Natural killer cell (primary cell): Measurements from ENCODE around the gene CDK14. TPM values are rescaled to one million over a fixed set of nuclear protein-coding genes. Genes with fewer than 3 reads are reported as not detected.
A peak's percentile ranks its signal among the peaks of the same experiment; 100 is the strongest.

Experiments used
- ATAC-seq, 3 donors: fragments of 150-1000 bp in 2 of 3; fragments of 200-7000 bp in 1 of 3; cut with Tn5 transposase; 1 replicate in 1 of 3; 2 replicates in 2 of 3; pipeline ENCODE4 v1.10.0; 2021; ENCODE audit warnings: mild to moderate bottlenecking in 2 of 3, moderate library complexity in 2 of 3
- DNase-seq, 2 donors: peaks; one replicate each; pipeline versions ENCODE4 v3.0.0 to v3.0.0-alpha.2; 2013 to 2021; ENCODE audit warnings: mixed read lengths in 1 of 2
- H3K27ac ChIP-seq: one replicate; pipeline ENCODE4 v1.5.1; 2013; ENCODE audit warnings: mild to moderate bottlenecking, low read length
- H3K27me3 ChIP-seq: one replicate; pipeline ENCODE4 v1.6.1; 2013; ENCODE audit warnings: low read length; ENCODE audit not compliant: control insufficient read depth, insufficient read depth
- H3K36me3 ChIP-seq: one replicate; pipeline ENCODE4 v1.6.1; 2013; ENCODE audit warnings: low read length; ENCODE audit not compliant: control insufficient read depth, insufficient read depth
- H3K4me1 ChIP-seq: one replicate; pipeline ENCODE4 v1.6.1; 2013; ENCODE audit warnings: low read length; ENCODE audit not compliant: control insufficient read depth, insufficient read depth
- H3K4me3 ChIP-seq: one replicate; pipeline ENCODE4 v1.5.1; 2013; ENCODE audit warnings: low read length
- H3K9me3 ChIP-seq: one replicate; pipeline ENCODE4 v1.6.1; 2013; ENCODE audit warnings: low read length; ENCODE audit not compliant: control insufficient read depth, insufficient read depth
- H3K27ac Mint-ChIP-seq, 2 donors: one replicate each; pipeline ENCODE4 v1.8.0; 2022; ENCODE audit warnings: mild to moderate bottlenecking in 2 of 2, mixed read lengths in 2 of 2, moderate library complexity in 1 of 2
- H3K27me3 Mint-ChIP-seq, 2 donors: one replicate each; pipeline ENCODE4 v1.8.0; 2022; ENCODE audit warnings: low read depth in 2 of 2, mixed read lengths in 2 of 2
- H3K36me3 Mint-ChIP-seq: one replicate; pipeline ENCODE4 v1.8.0; 2022; ENCODE audit warnings: mixed read lengths
- H3K4me1 Mint-ChIP-seq, 2 donors: one replicate each; pipeline ENCODE4 v1.8.0; 2022; ENCODE audit warnings: mixed read lengths in 2 of 2
- H3K4me3 Mint-ChIP-seq: one replicate; pipeline ENCODE4 v1.8.0; 2022; ENCODE audit warnings: mild to moderate bottlenecking, moderate library complexity, mixed read lengths
- H3K9me3 Mint-ChIP-seq, 2 donors: one replicate each; pipeline ENCODE4 v1.8.0; 2022; ENCODE audit warnings: mixed read lengths in 2 of 2
- CTCF ChIP-seq: fragments of 200-600 bp; IDR thresholded peaks from one replicate; pipeline ENCODE4 v1.8.0; 2022; ENCODE audit warnings: antibody characterized with exemption
- WGBS: methylation state at CpG from one replicate; pipeline ENCODE4 v1.1.7; 2013; ENCODE audit warnings: missing lambda C conversion rate; ENCODE audit not compliant: insufficient coverage; 5-methylcytosine and 5-hydroxymethylcytosine counted together
- intact Hi-C: fragments of 100-400 bp; cut with micrococcal nuclease; formaldehyde crosslinking; loops from one replicate; pipeline ENCODE4 v1.14.2; 2022
- total RNA-seq, 4 donors: library from RNA; stranded (reverse); fragments of 120-200 nt in 1 of 4; gene quantifications; one replicate each; pipeline versions ENCODE4 v1.2.3 to v1.2.4, GENCODE V29; 2013 to 2022

CDK14 gene
- total RNA-seq, 3 donors from 2014 or later (not counting 1 experiment from before 2014, with no cell fraction given) = 1.2 to 12.5 (median 1.9) TPM

- no peaks in the 10 kb centered on the region for H3K27me3 ChIP-seq
- Mint-ChIP-seq H3K4me1 (peaks cover 8% of the 10 kb centered on the region in 2 donors), H3K4me3 (no peak overlapping the region), H3K9me3 (peaks cover 0 to 2% of the 10 kb centered on the region in 2 donors), H3K27ac (no peak overlapping the region), H3K27me3 (no peaks in the 10 kb centered on the region), H3K36me3 (no peaks in the 10 kb centered on the region)
- H3K27ac ChIP-seq = no peak overlapping the region
- no peaks in the 10 kb centered on the region for H3K9me3 ChIP-seq
- 65% methylated on average over 4 of the region's 4 CpGs for WGBS
- H3K36me3 ChIP-seq = no peaks in the 10 kb centered on the region
- DNase-seq = peak in 1 of 2 donors; percentile 66
- no peak for TF ChIP-seq CTCF
- no peaks in the 10 kb centered on the region for H3K4me1 ChIP-seq
- no peak for ATAC-seq
- intact Hi-C loops = no loop called here
- H3K4me3 ChIP-seq = no peak overlapping the region
Observed at GRCh38 chr7:91085175-91085574, 489.1 kb downstream of the CDK14 start.

DNA sequence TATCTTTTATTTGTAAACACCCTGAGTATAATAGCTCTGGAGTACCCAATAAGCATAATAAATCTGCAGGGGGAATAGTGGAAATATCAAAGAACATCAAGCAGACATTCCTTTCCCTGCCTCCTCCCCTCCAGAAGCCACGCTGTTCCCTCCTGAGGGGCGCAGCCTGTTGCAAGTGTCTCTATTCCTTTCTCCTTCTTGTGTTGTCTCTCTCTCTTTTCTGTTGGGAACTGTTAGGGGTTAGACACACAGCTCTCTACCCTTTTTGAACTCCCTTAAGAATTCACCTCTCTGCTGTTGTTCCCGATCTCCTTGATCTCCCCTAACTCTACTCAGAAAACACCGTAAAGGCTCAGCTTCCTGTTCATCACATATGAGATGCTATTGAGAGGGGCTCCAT is 490.1 kb downstream of the CDK14 start:
- Mint-ChIP-seq H3K27me3 (no peaks in the 10 kb centered on the region), H3K36me3 (no peaks in the 10 kb centered on the region), H3K27ac (no peak overlapping the region), H3K9me3 (peaks cover 0 to 2% of the 10 kb centered on the region in 2 donors), H3K4me1 (peaks cover 8% of the 10 kb centered on the region in 2 donors), H3K4me3 (no peak overlapping the region)
- Histone ChIP-seq H3K4me1 (no peaks in the 10 kb centered on the region), H3K27ac (no peak overlapping the region), H3K9me3 (no peaks in the 10 kb centered on the region), H3K4me3 (no peak overlapping the region), H3K27me3 (no peaks in the 10 kb centered on the region), H3K36me3 (no peaks in the 10 kb centered on the region)
- 100% methylated on average over 2 of the region's 4 CpGs for WGBS
- ATAC-seq = no peak
- TF ChIP-seq CTCF = no peak
- DNase-seq = no peak
- intact Hi-C loops = no loop called here

DNA sequence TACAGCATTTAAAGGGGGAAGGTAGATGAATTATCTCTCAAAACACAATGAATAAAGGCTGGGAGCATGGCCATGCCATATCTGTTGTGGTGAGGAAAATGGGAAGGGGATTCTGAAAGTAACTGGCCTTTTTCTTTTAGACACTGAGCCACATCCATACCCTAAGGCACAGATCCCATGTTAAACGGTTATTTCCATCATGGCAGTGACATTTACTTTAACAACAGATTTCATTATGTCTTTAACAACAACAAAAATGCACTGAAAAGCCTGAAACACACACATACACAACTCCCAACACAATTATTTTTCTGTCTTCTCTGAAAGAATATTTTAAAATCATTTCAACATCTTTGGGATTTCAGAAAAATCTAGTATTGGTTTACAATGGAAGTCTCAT is 492.0 kb downstream of the CDK14 start:
- no peaks in the 10 kb centered on the region for H3K27me3 Mint-ChIP-seq
- DNase-seq (no peak), ATAC-seq (no peak)
- intact Hi-C loops = no loop called here
- no peaks in the 10 kb centered on the region for H3K9me3 ChIP-seq
- H3K4me1 Mint-ChIP-seq = peaks cover 8% of the 10 kb centered on the region in 2 donors
- H3K4me3 ChIP-seq = no peak overlapping the region
- no peaks in the 10 kb centered on the region for H3K36me3 Mint-ChIP-seq
- H3K4me3 Mint-ChIP-seq = no peak overlapping the region
- H3K4me1 ChIP-seq = no peaks in the 10 kb centered on the region
- H3K27ac Mint-ChIP-seq = no peak overlapping the region
- WGBS = 82% methylated on average over 1 of the region's 1 CpG
- H3K27ac ChIP-seq = no peak overlapping the region
- TF ChIP-seq CTCF = no peak
- no peaks in the 10 kb centered on the region for H3K27me3 ChIP-seq
- H3K9me3 Mint-ChIP-seq = peaks cover 0 to 2% of the 10 kb centered on the region in 2 donors
- H3K36me3 ChIP-seq = no peaks in the 10 kb centered on the region

GRCh38 chr7:91088691-91089090 is 492.6 kb downstream of the CDK14 start:
- peaks cover 8% of the 10 kb centered on the region in 2 donors for H3K4me1 Mint-ChIP-seq
- no peaks in the 10 kb centered on the region for H3K36me3 Mint-ChIP-seq
- ATAC-seq (no peak), DNase-seq (no peak)
- no peak overlapping the region for H3K4me3 Mint-ChIP-seq
- Histone ChIP-seq H3K27ac (no peak overlapping the region), H3K4me1 (no peaks in the 10 kb centered on the region), H3K4me3 (no peak overlapping the region), H3K9me3 (no peaks in the 10 kb centered on the region), H3K27me3 (no peaks in the 10 kb centered on the region), H3K36me3 (no peaks in the 10 kb centered on the region)
- TF ChIP-seq CTCF = no peak
- no peak overlapping the region for H3K27ac Mint-ChIP-seq
- H3K27me3 Mint-ChIP-seq = no peaks in the 10 kb centered on the region
- intact Hi-C loops = no loop called here
- 75% methylated on average over 1 of the region's 1 CpG for WGBS
- H3K9me3 Mint-ChIP-seq = peaks cover 0 to 2% of the 10 kb centered on the region in 2 donors
